HEK293T (cell line): Measurements from ENCODE around the gene CSRP1.
A peak's percentile ranks its signal among the peaks of the same experiment; 100 is the strongest.

Source experiments
- CTCF ChIA-PET: fragments of 350-600 bp; formaldehyde crosslinking; extraction: SDS; loops from one replicate; lab custom pipeline; 2021; ENCODE audit warnings: antibody characterized with exemption, inconsistent platforms; lab: Yijun Ruan, JAX
- POLR2A ChIA-PET: fragments of 350-600 bp; formaldehyde crosslinking; extraction: SDS; loops from one replicate; lab custom pipeline; 2020; ENCODE audit warnings: antibody characterized with exemption, inconsistent platforms; lab: Yijun Ruan, JAX
- DNase-seq: peaks from one replicate; pipeline ENCODE4 v3.0.0; 2012; ENCODE audit warnings: mixed read lengths; ENCODE audit errors: extremely low spot score
- ARNT ChIP-seq: fragments of 450-650 bp; IDR thresholded peaks from 2 replicates; pipeline ENCODE4 v1.6.1; 2017; ENCODE audit warnings: mild to moderate bottlenecking
- BHLHE40 ChIP-seq: fragments of 450-650 bp; IDR thresholded peaks from 2 replicates; pipeline ENCODE4 v1.6.1; 2016; ENCODE audit warnings: mild to moderate bottlenecking, moderate library complexity, borderline replicate concordance
- CTBP1 ChIP-seq: fragments of 450-650 bp; IDR thresholded peaks from 2 replicates; pipeline ENCODE4 v1.6.1; 2016; ENCODE audit warnings: borderline replicate concordance
- ELF4 ChIP-seq: fragments of 450-650 bp; IDR thresholded peaks from 2 replicates; pipeline ENCODE4 v1.6.1; 2017; ENCODE audit warnings: antibody characterized with exemption
- FOXA1 ChIP-seq: fragments of 450-650 bp; IDR thresholded peaks from 2 replicates; pipeline ENCODE4 v1.6.1; 2016; ENCODE audit warnings: mild to moderate bottlenecking
- FOXK2 ChIP-seq: fragments of 450-650 bp; IDR thresholded peaks from 2 replicates; pipeline ENCODE4 v1.6.1; 2016; ENCODE audit warnings: mild to moderate bottlenecking
- FOXM1 ChIP-seq: fragments of 450-650 bp; IDR thresholded peaks from 2 replicates; pipeline ENCODE4 v1.6.1; 2017; ENCODE audit warnings: mild to moderate bottlenecking, borderline replicate concordance
- HDGF ChIP-seq: fragments of 450-650 bp; IDR thresholded peaks from 2 replicates; pipeline ENCODE4 v1.6.1; 2017; ENCODE audit warnings: antibody characterized with exemption, borderline replicate concordance
- L3MBTL2 ChIP-seq: fragments of 450-650 bp; conservative IDR thresholded peaks from 2 replicates; pipeline ENCODE4 v1.6.1; 2016; ENCODE audit warnings: mild to moderate bottlenecking
- LEF1 ChIP-seq: fragments of 450-650 bp; IDR thresholded peaks from 2 replicates; pipeline ENCODE4 v1.6.1; 2017; ENCODE audit warnings: mild to moderate bottlenecking, borderline replicate concordance
- NFRKB ChIP-seq: fragments of 450-650 bp; IDR thresholded peaks from 2 replicates; pipeline ENCODE4 v1.6.1; 2016; ENCODE audit warnings: mild to moderate bottlenecking, moderate library complexity
- SP1 ChIP-seq: fragments of 450-650 bp; IDR thresholded peaks from 2 replicates; pipeline ENCODE4 v1.6.1; 2017
- SUZ12 ChIP-seq: fragments of 450-650 bp; IDR thresholded peaks from 2 replicates; pipeline ENCODE4 v1.6.1; 2016; ENCODE audit warnings: mild to moderate bottlenecking
- TARDBP ChIP-seq: fragments of 450-650 bp; IDR thresholded peaks from 2 replicates; pipeline ENCODE4 v1.6.1; 2016
- ZNF384 ChIP-seq: fragments of 450-650 bp; IDR thresholded peaks from 2 replicates; pipeline ENCODE4 v1.6.1; 2016
- TF ChIP-seq, protein P1 (sequence below): fragments of 450-650 bp; IDR thresholded peaks from 2 replicates; pipeline ENCODE4 v1.6.1; 2016

Gene CSRP1

DNA sequence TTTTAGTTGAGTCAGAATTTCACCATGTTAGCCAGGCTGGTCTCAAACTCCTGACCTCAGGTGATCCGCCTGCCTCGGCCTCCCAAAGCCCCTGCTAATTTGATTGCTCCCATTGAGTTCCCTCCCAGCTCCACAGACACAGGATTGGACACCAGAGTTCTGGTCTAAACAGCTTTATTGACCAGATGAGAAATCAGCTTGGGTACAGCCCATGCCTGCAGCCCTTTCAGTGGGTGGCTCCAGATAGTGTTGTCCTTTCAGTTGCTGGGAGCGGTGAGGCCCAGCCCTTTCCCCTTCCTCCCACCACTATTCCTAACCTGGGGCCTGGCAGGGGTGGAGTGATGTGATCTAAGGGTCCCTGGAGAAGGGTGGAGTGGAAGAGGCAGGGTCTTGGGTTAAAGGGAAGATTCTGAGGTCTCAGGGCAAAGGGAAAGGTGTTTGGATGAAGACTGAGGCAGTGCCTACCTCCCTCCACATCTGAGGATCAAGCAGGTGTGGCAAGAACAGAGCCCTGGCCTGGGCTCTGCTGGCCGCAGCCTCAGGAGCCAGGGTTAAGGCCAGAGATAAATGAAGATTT, 23.5 kb downstream of the CSRP1 start:
- TF ChIP-seq SUZ12 (no peak), FOXA1 (no peak), FOXM1 (no peak), HDGF (no peak), SP1 (no peak), BHLHE40 (no peak), TARDBP (no peak), LEF1 (no peak), ARNT (no peak), ZNF384 (no peak), ELF4 (no peak), L3MBTL2 (no peak), CTBP1 (no peak), NFRKB (no peak)
- TF ChIP-seq, protein P1, sequence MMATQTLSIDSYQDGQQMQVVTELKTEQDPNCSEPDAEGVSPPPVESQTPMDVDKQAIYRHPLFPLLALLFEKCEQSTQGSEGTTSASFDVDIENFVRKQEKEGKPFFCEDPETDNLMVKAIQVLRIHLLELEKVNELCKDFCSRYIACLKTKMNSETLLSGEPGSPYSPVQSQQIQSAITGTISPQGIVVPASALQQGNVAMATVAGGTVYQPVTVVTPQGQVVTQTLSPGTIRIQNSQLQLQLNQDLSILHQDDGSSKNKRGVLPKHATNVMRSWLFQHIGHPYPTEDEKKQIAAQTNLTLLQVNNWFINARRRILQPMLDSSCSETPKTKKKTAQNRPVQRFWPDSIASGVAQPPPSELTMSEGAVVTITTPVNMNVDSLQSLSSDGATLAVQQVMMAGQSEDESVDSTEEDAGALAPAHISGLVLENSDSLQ = no peak
- POLR2A ChIA-PET = interaction anchor here (0.7 to 0.9 kb wide), 2 partner anchors 19 to 26 kb away, joined by 3 read pairs; no protein-coding TSS in a partner anchor
- CTCF ChIA-PET = interaction anchor here (0.5 to 4.8 kb wide), 7 partner anchors 14 to 248 kb away, joined by 3 to 135 read pairs (median 8); partner anchors contain the start of gene PHLDA3
- no peak for DNase-seq

DNA sequence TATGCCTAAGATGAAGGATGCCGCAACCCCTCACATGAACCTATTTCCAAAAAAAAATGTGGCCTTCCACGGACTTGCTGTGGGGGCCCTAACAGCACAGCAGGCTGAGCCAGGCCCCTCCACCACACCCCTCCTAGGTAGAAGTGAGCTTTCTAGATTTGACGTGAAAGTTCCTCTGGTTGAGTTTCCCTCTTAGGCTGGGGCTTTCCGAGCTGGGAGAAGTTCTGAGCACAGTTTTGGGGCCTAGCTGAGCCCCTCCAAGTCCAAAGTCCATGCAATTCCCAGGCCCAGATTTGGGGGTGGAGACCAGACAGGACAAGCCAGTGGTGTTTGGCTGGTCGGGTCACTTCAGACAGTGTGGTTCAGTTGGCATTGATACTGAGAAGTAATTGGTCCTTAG, 24.2 kb downstream of the CSRP1 start:
- DNase-seq = no peak
- ChIA-PET POLR2A (interaction anchor here (0.7 to 1.1 kb wide), 2 partner anchors 27 to 31 kb away, joined by 3 to 10 read pairs; no protein-coding TSS in a partner anchor), CTCF (interaction anchor here (0.5 to 4.8 kb wide), 12 partner anchors 8 to 248 kb away, joined by 3 to 135 read pairs (median 6); partner anchors contain the start of gene PHLDA3)
- TF ChIP-seq ELF4 = no peak
- no peak for TF ChIP-seq BHLHE40
- TF ChIP-seq TARDBP = no peak
- TF ChIP-seq CTBP1 = no peak
- no peak for TF ChIP-seq L3MBTL2
- no peak for TF ChIP-seq NFRKB
- no peak for TF ChIP-seq ZNF384
- TF ChIP-seq FOXA1 = no peak

DNA sequence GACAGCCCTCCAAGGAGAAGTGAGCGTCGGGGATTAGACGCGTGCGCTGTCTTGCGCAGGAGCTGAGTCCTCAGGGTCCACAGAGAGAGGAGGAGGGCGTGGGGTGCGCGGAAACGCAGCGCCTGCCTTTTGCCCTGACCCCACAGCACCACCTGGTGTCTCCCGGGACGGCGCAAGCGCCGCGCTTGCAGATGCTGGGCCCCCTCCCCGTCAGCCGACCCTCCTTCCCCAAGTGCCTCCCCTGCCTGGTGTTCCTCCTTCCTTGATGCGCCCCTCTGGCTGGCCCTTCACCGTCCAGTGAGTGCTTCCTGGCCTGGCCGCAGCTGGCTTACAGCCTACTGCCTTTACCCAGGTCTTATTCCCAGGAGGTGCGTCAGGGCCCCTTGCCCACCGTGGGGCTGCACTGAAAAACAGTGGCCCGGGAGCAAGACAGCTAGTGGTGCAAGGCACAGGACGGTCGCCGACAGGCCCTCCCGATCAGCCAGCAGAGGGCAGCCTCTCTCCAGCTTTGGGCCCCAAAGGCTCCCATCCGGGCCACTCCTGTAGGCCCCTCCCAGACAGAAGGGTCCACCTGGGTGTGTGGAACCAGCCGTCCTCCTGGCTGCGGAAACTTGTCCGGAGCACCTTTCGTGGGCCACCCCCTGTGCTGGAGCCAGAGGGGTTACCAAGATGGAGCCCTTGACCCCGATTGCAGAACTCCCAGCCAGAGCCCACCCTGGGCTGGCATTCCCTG, 25.0 kb downstream of the CSRP1 start:
- CTCF ChIA-PET = interaction anchor here (0.6 to 4.8 kb wide), 21 partner anchors 9 to 238 kb away, joined by 3 to 135 read pairs (median 4); partner anchors contain the start of gene PHLDA3
- POLR2A ChIA-PET = interaction anchor here (0.7 to 1.1 kb wide), 5 partner anchors 20 to 34 kb away, joined by 3 to 10 read pairs (median 4); no protein-coding TSS in a partner anchor
- DNase-seq = peak; percentile 95
- TF ChIP-seq, protein P1 = no peak
- TF ChIP-seq FOXM1 = 0 out of 2 replicates have a peak, but pooled peaks have one; percentile 9

DNA sequence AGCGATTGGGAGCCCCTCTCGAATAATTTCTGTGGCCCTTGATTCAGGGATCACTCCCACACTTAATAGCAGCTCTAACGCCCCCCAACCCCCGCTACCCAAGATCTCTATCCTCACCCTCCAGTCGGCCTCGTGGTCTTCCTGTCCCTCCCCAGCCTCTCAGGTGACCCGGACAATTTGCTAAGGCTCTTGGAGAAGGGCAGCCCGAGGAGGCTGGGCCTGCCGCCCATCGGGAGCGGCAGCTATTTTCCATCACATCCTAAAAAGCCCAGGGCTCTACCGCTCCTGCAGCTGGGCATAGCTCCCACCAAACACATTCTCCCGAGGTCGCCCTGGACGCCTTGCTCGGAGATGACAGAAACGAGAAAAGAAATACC, 25.9 kb downstream of the CSRP1 start:
- CTCF ChIA-PET = interaction anchor here (0.7 to 4.8 kb wide), 13 partner anchors 10 to 239 kb away, joined by 3 to 135 read pairs (median 7); partner anchors contain the start of gene PHLDA3
- DNase-seq = no peak

DNA sequence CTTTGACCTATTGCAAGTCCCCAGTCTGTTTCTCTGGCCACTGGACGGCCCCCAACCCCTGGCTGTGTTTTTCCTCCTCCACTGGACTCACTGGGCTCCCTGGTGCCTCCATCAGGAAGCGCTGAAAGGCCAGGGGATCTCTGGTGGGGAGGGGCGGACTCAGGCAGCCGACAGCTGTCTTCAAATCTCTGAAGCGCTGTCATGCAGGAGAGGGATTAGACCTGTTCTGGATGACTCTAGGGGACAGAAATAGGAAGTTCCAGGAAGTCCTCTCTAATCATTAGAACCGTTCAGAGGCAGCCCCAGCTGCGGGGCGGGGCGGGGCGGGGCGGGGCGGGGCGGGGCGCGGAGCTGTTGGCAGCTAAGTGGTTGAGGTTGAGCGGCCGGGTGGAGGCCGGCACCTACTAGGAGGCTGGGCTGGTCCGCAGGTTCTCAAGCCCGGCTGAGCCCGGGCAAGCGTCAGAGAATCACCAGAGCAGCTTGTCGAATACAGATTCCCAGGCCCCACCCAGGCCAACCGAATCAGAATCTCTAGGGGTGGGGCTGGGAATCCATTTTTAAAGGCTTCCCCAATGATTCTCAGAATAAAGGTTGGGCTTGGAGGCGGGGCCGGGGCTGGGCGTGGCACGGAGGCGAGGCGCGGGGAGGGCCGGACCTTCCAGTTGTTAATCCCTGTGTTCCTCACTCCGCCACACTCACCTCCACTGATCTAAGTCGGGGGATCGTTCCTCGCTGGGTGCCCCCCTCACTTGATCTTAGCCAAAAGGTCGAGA, 26.5 kb downstream of the CSRP1 start:
- POLR2A ChIA-PET = interaction anchor here (0.6 to 1.2 kb wide), 4 partner anchors 12 to 33 kb away, joined by 3 to 4 read pairs (median 4); partner anchors contain the start of gene PHLDA3
- CTCF ChIA-PET = interaction anchor here (0.5 to 4.8 kb wide), 12 partner anchors 10 to 248 kb away, joined by 3 to 135 read pairs (median 6); no protein-coding TSS in a partner anchor
- peak; percentile 83 for DNase-seq
- TF ChIP-seq ZNF384 = no peak
- TF ChIP-seq L3MBTL2 = no peak
- no peak for TF ChIP-seq NFRKB
- no peak for TF ChIP-seq CTBP1
- TF ChIP-seq BHLHE40 = no peak
- no peak for TF ChIP-seq TARDBP
- TF ChIP-seq ELF4 = no peak
- no peak for TF ChIP-seq FOXM1
- no peak for TF ChIP-seq SUZ12
- no peak for TF ChIP-seq SP1
- TF ChIP-seq ARNT = no peak
- no peak for TF ChIP-seq LEF1
- TF ChIP-seq, protein P1 = no peak
- TF ChIP-seq HDGF = no peak
- TF ChIP-seq FOXK2 = no peak
- TF ChIP-seq FOXA1 = no peak

More for the DNA sequence above, 25.9 kb downstream of the CSRP1 start:
- POLR2A ChIA-PET = interaction anchor here (1.2 kb wide), 1 partner anchor 32 kb away, joined by 4 read pairs; no protein-coding TSS in a partner anchor
- TF ChIP-seq CTBP1 = no peak
- TF ChIP-seq ELF4 = no peak
- TF ChIP-seq SP1 = no peak
- TF ChIP-seq ARNT = no peak
- TF ChIP-seq LEF1 = no peak
- no peak for TF ChIP-seq SUZ12
- TF ChIP-seq FOXA1 = no peak
- no peak for TF ChIP-seq TARDBP
- TF ChIP-seq ZNF384 = no peak
- TF ChIP-seq, protein P1 = no peak
- no peak for TF ChIP-seq L3MBTL2
- no peak for TF ChIP-seq NFRKB
- no peak for TF ChIP-seq BHLHE40
- TF ChIP-seq FOXK2 = no peak
